ENCODE results near the gene ABCB9.

The ABCB9 gene

GRCh38 chr12:122980183-122981035 is 14.1 kb upstream of the ABCB9 start, which contains the start of gene ARL6IP4:
ARL6IP4 (plus strand) TSS chr12:122980681; CDS start chr12:122981140, 459 bp downstream.
- no peak for TF ChIP-seq CTCF (IDR thresholded peaks at IDR 0.05; ENCODE audit: insufficient read depth, low read length, missing control alignments)
- CTCF ChIA-PET = interaction anchor here (3.9 kb wide), 1 partner anchor 258 kb away, joined by 27 read pairs; no protein-coding TSS in a partner anchor
- no peak for DNase-seq (ENCODE audit: low read depth, low spot score)
- peak within 1 kb of the TSS; percentile 87 for H3K4me3 ChIP-seq (ENCODE audit: low read depth, low read length)
- POLR2A ChIA-PET = interaction anchor here (0.6 to 2.0 kb wide), 6 partner anchors 9 to 252 kb away, joined by 3 to 11 read pairs (median 4); partner anchors contain the start of genes ABCB9, MPHOSPH9 and MTRFR

- no peak for TF ChIP-seq CTCF (IDR thresholded peaks at IDR 0.05; ENCODE audit: insufficient read depth, low read length, missing control alignments)
- peak overlapping the region; percentile 87 for H3K4me3 ChIP-seq (ENCODE audit: low read depth, low read length)
- ChIA-PET CTCF (interaction anchor here (3.9 kb wide), 1 partner anchor 259 kb away, joined by 27 read pairs; no protein-coding TSS in a partner anchor), POLR2A (interaction anchor here (0.6 to 1.6 kb wide), 6 partner anchors 10 to 253 kb away, joined by 3 to 7 read pairs (median 4); partner anchors contain the start of genes ABCB9, MPHOSPH9 and MTRFR)
- DNase-seq (ENCODE audit: low read depth, low spot score) = no peak
Measured at GRCh38 chr12:122979908-122980182, 13.6 kb upstream of the ABCB9 start.

GRCh38 chr12:122979001-122979907 is 13.0 kb upstream of the ABCB9 start:
- no peak for TF ChIP-seq CTCF (IDR thresholded peaks at IDR 0.05; ENCODE audit: insufficient read depth, low read length, missing control alignments)
- ChIA-PET CTCF (interaction anchor here (1.4 to 3.9 kb wide), 2 partner anchors 259 kb away, joined by 4 to 27 read pairs; no protein-coding TSS in a partner anchor), POLR2A (interaction anchor here (0.6 to 1.6 kb wide), 6 partner anchors 10 to 259 kb away, joined by 3 to 7 read pairs (median 4); partner anchors contain the start of genes MPHOSPH9 and MTRFR)
- H3K4me3 ChIP-seq (ENCODE audit: low read depth, low read length) = peak overlapping the region; percentile 87
- DNase-seq (ENCODE audit: low read depth, low spot score) = no peak

- no peak for TF ChIP-seq CTCF (IDR thresholded peaks at IDR 0.05; ENCODE audit: insufficient read depth, low read length, missing control alignments)
- POLR2A ChIA-PET = interaction anchor here (0.9 to 1.3 kb wide), 2 partner anchors 254 to 259 kb away, joined by 4 to 5 read pairs; partner anchors contain the start of genes MPHOSPH9 and MTRFR
- CTCF ChIA-PET = interaction anchor here (1.4 kb wide), 1 partner anchor 260 kb away, joined by 4 read pairs; no protein-coding TSS in a partner anchor
- DNase-seq (ENCODE audit: low read depth, low spot score) = no peak
- H3K4me3 ChIP-seq (ENCODE audit: low read depth, low read length) = no peak overlapping the region; the same call in 1 of the 2 replicates
Measured at GRCh38 chr12:122978507-122978955, 12.3 kb upstream of the ABCB9 start.

GRCh38 chr12:122977655-122978392 is 11.6 kb upstream of the ABCB9 start:
- H3K4me3 ChIP-seq (ENCODE audit: low read depth, low read length) = no peak overlapping the region; the same call in 1 of the 2 replicates
- ChIA-PET CTCF (interaction anchor here (1.4 kb wide), 1 partner anchor 261 kb away, joined by 4 read pairs; no protein-coding TSS in a partner anchor), POLR2A (interaction anchor here (1.3 kb wide), 1 partner anchor 255 kb away, joined by 5 read pairs; the partner anchor contains the start of genes MPHOSPH9 and MTRFR)
- no peak for DNase-seq (ENCODE audit: low read depth, low spot score)
- TF ChIP-seq CTCF (IDR thresholded peaks at IDR 0.05; ENCODE audit: insufficient read depth, low read length, missing control alignments) = no peak

All from AG04449 (cell line).